Measurements from ENCODE around the gene WDR55.
A peak's percentile ranks its signal among the peaks of the same experiment; 100 is the strongest.

DNA sequence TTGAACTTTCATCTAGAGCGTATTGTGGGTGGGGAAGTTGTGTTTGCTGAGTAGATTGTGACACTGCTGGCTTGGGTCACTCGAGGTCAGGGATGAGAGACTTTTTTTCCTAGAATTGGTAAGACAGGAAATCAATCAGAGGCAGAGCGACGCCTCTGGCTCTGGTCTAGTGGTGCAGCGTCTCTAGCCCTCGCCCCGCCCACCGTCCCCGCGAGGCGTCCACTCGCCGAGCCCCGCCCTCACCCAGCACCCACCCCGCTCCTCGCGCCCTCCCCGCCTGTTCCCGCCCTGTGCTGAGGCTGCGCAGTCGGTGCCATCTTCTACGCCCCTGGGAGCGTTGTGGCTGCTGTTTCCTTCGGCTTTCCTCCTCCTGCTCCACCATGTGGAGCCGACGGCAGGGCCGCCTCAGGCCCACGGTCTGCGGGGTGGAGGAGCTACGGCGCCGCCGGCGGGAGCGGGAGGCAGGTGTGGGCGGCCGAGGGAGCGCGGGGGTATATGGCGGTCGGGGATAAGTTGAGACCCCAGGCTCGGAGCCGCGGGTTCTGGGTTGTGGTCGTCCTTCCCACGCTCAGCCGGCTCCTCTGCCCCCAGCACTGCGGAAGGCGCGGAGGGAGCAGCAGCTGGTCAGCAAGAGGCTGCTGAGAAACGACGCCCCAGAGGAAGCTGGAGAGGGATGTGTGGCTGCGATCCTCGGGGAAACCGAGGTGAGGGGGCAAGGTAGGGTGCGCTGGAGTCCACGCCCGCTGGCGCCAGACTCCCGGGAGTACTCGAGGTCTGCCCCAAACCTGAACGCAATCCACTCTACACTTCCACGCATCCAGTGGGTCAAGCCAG is 25.3 kb upstream of the WDR55 start, which contains the start of gene TMCO6:
- TF ChIP-seq ZNF354B (CRISPR knock-in tag; IDR thresholded peaks at IDR 0.05) (no peak), HNRNPH1 (optimal IDR thresholded peaks at IDR 0.05; ENCODE audit: low read depth, low read length) (no peak), HOXA3 (CRISPR knock-in tag; IDR thresholded peaks at IDR 0.05) (peak; percentile 81), ZNF704 (CRISPR knock-in tag; IDR thresholded peaks at IDR 0.05; ENCODE audit: borderline replicate concordance) (peak; percentile 72), ZKSCAN1 (IDR thresholded peaks at IDR 0.05; ENCODE audit: low read length) (no peak), MAFK (conservative IDR thresholded peaks at IDR 0.05 in 1 of 2, IDR thresholded peaks at IDR 0.05 in 1 of 2; ENCODE audit: low read length in 2 of 2) (peak in 1 of 2 experiments; percentile 12; a peak in 1 of 4 replicates), CTCF (CRISPR knock-in tag; IDR thresholded peaks at IDR 0.05) (peak; percentile 82), AFF4 (CRISPR knock-in tag; IDR thresholded peaks at IDR 0.05) (no peak), ZNF883 (CRISPR knock-in tag; IDR thresholded peaks at IDR 0.05; ENCODE audit: not compliant biosample characterization) (peak; percentile 78), POLR2A (IDR thresholded peaks at IDR 0.05; ENCODE audit: insufficient read depth in 1 of 2, low read depth in 2 of 2, low read length in 2 of 2) (peak in 1 of 2 experiments; percentile 90; a peak in 3 of 4 replicates), ZBTB7B (CRISPR knock-in tag; IDR thresholded peaks at IDR 0.05) (peak; percentile 31; the same call in 1 of the 2 replicates), POLR2AphosphoS5 (IDR thresholded peaks at IDR 0.05; ENCODE audit: low read depth, low read length) (peak; percentile 85)
- TF ChIP-seq, protein P1, sequence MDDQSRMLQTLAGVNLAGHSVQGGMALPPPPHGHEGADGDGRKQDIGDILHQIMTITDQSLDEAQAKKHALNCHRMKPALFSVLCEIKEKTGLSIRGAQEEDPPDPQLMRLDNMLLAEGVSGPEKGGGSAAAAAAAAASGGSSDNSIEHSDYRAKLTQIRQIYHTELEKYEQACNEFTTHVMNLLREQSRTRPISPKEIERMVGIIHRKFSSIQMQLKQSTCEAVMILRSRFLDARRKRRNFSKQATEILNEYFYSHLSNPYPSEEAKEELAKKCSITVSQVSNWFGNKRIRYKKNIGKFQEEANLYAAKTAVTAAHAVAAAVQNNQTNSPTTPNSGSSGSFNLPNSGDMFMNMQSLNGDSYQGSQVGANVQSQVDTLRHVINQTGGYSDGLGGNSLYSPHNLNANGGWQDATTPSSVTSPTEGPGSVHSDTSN (CRISPR knock-in tag; IDR thresholded peaks at IDR 0.05; ENCODE audit: borderline replicate concordance): no peak

Measured in HepG2 (cell line).